ENCODE data around the gene GPR137B. TPM values are rescaled to one million over a fixed set of nuclear protein-coding genes. Genes with fewer than 3 reads are reported as not detected.
"Not testable (repeated sequence)": the region's sequence is repeated elsewhere in the genome, so short reads cannot be mapped to it uniquely, and the experiment has no call there.

GPR137B gene
- total RNA-seq, 1 experiment from 2014 or later, result 26.8 TPM

GRCh38 chr1:236186471-236186870 lies 44.1 kb downstream of the GPR137B start:
- not testable (repeated sequence) for H3K9ac ChIP-seq (ENCODE audit: low read length); H3K4me1 ChIP-seq (ENCODE audit: low read length); H3K79me2 ChIP-seq (ENCODE audit: low read length); H4K20me1 ChIP-seq (ENCODE audit: insufficient read depth, low read depth, low read length); H3K27ac ChIP-seq (ENCODE audit: low read length); H3K36me3 ChIP-seq (ENCODE audit: insufficient read depth, low read length); H3K9me3 ChIP-seq (ENCODE audit: low read length); H2AFZ ChIP-seq (ENCODE audit: low read length); DNase-seq; H3K4me2 ChIP-seq (ENCODE audit: low read depth, low read length, poor library complexity, severe bottlenecking); H3K9me2 ChIP-seq (replicated peaks; ENCODE audit: insufficient read depth, low read length); H3K4me3 ChIP-seq (ENCODE audit: low read length); H3K27me3 ChIP-seq (ENCODE audit: low read length)

DNA sequence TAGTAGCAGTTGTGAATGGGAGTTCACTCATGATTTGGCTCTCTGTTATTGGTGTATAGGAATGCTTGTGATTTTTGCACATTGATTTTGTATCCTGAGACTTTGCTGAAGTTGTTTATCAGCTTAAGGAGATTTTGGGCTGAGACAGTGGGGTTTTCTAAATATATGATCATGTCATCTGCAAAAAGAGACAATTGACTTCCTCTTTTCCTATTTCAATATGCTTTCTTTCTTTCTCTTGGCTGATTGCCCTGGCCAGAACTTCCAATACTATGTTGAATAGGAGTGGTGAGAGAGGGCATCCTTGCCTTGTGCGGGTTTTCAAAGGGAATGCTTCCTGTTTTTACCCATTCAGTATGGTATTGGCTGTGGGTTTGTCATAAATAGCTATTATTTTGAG lies 45.7 kb downstream of the GPR137B start:
- H2AFZ ChIP-seq (ENCODE audit: low read length); H3K9me2 ChIP-seq (replicated peaks; ENCODE audit: insufficient read depth, low read length); H4K20me1 ChIP-seq (ENCODE audit: insufficient read depth, low read depth, low read length); H3K4me1 ChIP-seq (ENCODE audit: low read length); H3K36me3 ChIP-seq (ENCODE audit: insufficient read depth, low read length); H3K27ac ChIP-seq (ENCODE audit: low read length); DNase-seq; H3K79me2 ChIP-seq (ENCODE audit: low read length); H3K9me3 ChIP-seq (ENCODE audit: low read length); H3K4me2 ChIP-seq (ENCODE audit: low read depth, low read length, poor library complexity, severe bottlenecking); H3K9ac ChIP-seq (ENCODE audit: low read length); H3K27me3 ChIP-seq (ENCODE audit: low read length); H3K4me3 ChIP-seq (ENCODE audit: low read length): not testable (repeated sequence)

DNA sequence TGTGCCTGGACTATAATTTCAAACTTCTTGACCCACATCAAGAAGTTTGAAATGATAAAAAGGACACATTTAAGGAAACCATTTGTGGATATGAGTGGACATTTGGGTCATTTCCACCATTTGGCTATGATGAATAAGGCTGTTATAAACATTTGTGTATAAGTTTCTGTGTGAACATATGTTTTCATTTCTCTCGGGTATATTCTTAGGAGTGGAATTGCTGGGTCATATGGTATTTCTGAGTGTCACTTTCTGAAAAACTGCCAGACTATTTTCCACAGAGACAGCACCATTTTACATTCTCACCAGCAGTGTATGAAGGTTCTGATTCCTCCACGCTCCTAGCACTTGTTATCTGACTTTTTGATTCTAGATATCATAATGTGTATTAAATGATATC lies 50.8 kb downstream of the GPR137B start:
- no peak for DNase-seq
- no peaks in the 10 kb centered on the region for H3K9me3 ChIP-seq (ENCODE audit: low read length)
- H3K79me2 ChIP-seq (ENCODE audit: low read length), result no peaks in the 10 kb centered on the region
- no peaks in the 10 kb centered on the region for H3K9me2 ChIP-seq (replicated peaks; ENCODE audit: insufficient read depth, low read length)
- no peaks in the 10 kb centered on the region for H3K36me3 ChIP-seq (ENCODE audit: insufficient read depth, low read length)
- H3K9ac ChIP-seq (ENCODE audit: low read length), result no peak overlapping the region
- H2AFZ ChIP-seq (ENCODE audit: low read length), result no peak overlapping the region
- no peaks in the 10 kb centered on the region for H3K27me3 ChIP-seq (ENCODE audit: low read length)
- no peaks in the 10 kb centered on the region for H4K20me1 ChIP-seq (ENCODE audit: insufficient read depth, low read depth, low read length)
- H3K27ac ChIP-seq (ENCODE audit: low read length), result no peak overlapping the region
- H3K4me1 ChIP-seq (ENCODE audit: low read length), result no peaks in the 10 kb centered on the region
- H3K4me3 ChIP-seq (ENCODE audit: low read length), result no peak overlapping the region
- no peak overlapping the region for H3K4me2 ChIP-seq (ENCODE audit: low read depth, low read length, poor library complexity, severe bottlenecking)

DNA sequence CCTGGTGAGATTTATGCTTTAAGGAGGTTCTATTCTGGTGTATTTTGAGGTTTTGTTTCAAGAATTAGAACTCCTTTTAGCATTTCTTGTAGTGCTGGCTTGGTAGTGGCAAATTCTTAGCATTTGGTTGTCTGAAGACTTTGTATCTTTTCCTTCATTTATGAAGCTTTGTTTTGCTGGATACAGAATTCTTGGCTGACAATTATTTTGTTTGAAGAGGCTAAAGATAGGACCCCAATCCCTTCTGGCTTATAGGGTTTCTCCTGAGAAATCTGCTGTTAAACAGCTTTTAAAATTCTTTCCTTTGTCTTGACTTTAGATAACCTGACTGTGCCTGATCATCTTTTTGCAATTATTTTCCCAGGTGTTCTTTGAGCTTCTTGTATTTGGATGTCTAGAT lies 58.6 kb downstream of the GPR137B start:
- no peak overlapping the region for H3K9ac ChIP-seq (ENCODE audit: low read length)
- no peak overlapping the region for H3K4me2 ChIP-seq (ENCODE audit: low read depth, low read length, poor library complexity, severe bottlenecking)
- no peak overlapping the region for H3K4me3 ChIP-seq (ENCODE audit: low read length)
- no peaks in the 10 kb centered on the region for H3K36me3 ChIP-seq (ENCODE audit: insufficient read depth, low read length)
- no peaks in the 10 kb centered on the region for H3K9me2 ChIP-seq (replicated peaks; ENCODE audit: insufficient read depth, low read length)
- H3K27ac ChIP-seq (ENCODE audit: low read length), result no peak overlapping the region
- no peak overlapping the region for H2AFZ ChIP-seq (ENCODE audit: low read length)
- no peaks in the 10 kb centered on the region for H3K9me3 ChIP-seq (ENCODE audit: low read length)
- H3K4me1 ChIP-seq (ENCODE audit: low read length), result no peaks in the 10 kb centered on the region
- H3K79me2 ChIP-seq (ENCODE audit: low read length), result no peaks in the 10 kb centered on the region
- H3K27me3 ChIP-seq (ENCODE audit: low read length), result no peaks in the 10 kb centered on the region
- no peak for DNase-seq
- H4K20me1 ChIP-seq (ENCODE audit: insufficient read depth, low read depth, low read length), result no peaks in the 10 kb centered on the region; the same call in 1 of the 2 replicates

GRCh38 chr1:236201786-236202185 lies 59.4 kb downstream of the GPR137B start:
- H4K20me1 ChIP-seq (ENCODE audit: insufficient read depth, low read depth, low read length), result no peaks in the 10 kb centered on the region; the same call in 1 of the 2 replicates
- no peak for DNase-seq

GRCh38 chr1:236204039-236204438 lies 61.7 kb downstream of the GPR137B start:
- Histone ChIP-seq H3K36me3 (ENCODE audit: insufficient read depth, low read length) (no peaks in the 10 kb centered on the region), H3K4me1 (ENCODE audit: low read length) (no peaks in the 10 kb centered on the region), H3K27ac (ENCODE audit: low read length) (no peak overlapping the region), H3K79me2 (ENCODE audit: low read length) (no peaks in the 10 kb centered on the region), H3K4me3 (ENCODE audit: low read length) (no peak overlapping the region), H3K9me2 (replicated peaks; ENCODE audit: insufficient read depth, low read length) (no peaks in the 10 kb centered on the region), H3K4me2 (ENCODE audit: low read depth, low read length, poor library complexity, severe bottlenecking) (no peak overlapping the region), H3K9ac (ENCODE audit: low read length) (no peak overlapping the region), H3K9me3 (ENCODE audit: low read length) (no peaks in the 10 kb centered on the region), H4K20me1 (ENCODE audit: insufficient read depth, low read depth, low read length) (no peaks in the 10 kb centered on the region; the same call in 1 of the 2 replicates), H3K27me3 (ENCODE audit: low read length) (no peaks in the 10 kb centered on the region), H2AFZ (ENCODE audit: low read length) (no peak overlapping the region)
- no peak for DNase-seq

More at GRCh38 chr1:236201786-236202185, 59.4 kb downstream of the GPR137B start:
- Histone ChIP-seq H3K9me3 (ENCODE audit: low read length) (no peaks in the 10 kb centered on the region), H3K9me2 (replicated peaks; ENCODE audit: insufficient read depth, low read length) (no peaks in the 10 kb centered on the region), H3K27me3 (ENCODE audit: low read length) (no peaks in the 10 kb centered on the region), H3K9ac (ENCODE audit: low read length) (no peak overlapping the region), H3K4me2 (ENCODE audit: low read depth, low read length, poor library complexity, severe bottlenecking) (no peak overlapping the region), H3K4me1 (ENCODE audit: low read length) (no peaks in the 10 kb centered on the region), H3K79me2 (ENCODE audit: low read length) (no peaks in the 10 kb centered on the region), H3K4me3 (ENCODE audit: low read length) (no peak overlapping the region), H3K36me3 (ENCODE audit: insufficient read depth, low read length) (no peaks in the 10 kb centered on the region), H2AFZ (ENCODE audit: low read length) (no peak overlapping the region), H3K27ac (ENCODE audit: low read length) (no peak overlapping the region)

GRCh38 chr1:236204656-236205055 lies 62.3 kb downstream of the GPR137B start:
- Histone ChIP-seq H3K9ac (ENCODE audit: low read length) (no peak overlapping the region), H3K27ac (ENCODE audit: low read length) (no peak overlapping the region), H3K9me3 (ENCODE audit: low read length) (no peaks in the 10 kb centered on the region), H3K4me3 (ENCODE audit: low read length) (no peak overlapping the region), H3K4me2 (ENCODE audit: low read depth, low read length, poor library complexity, severe bottlenecking) (no peak overlapping the region), H3K9me2 (replicated peaks; ENCODE audit: insufficient read depth, low read length) (no peaks in the 10 kb centered on the region), H3K4me1 (ENCODE audit: low read length) (no peaks in the 10 kb centered on the region), H4K20me1 (ENCODE audit: insufficient read depth, low read depth, low read length) (no peaks in the 10 kb centered on the region; the same call in 1 of the 2 replicates), H3K36me3 (ENCODE audit: insufficient read depth, low read length) (no peaks in the 10 kb centered on the region), H3K27me3 (ENCODE audit: low read length) (no peaks in the 10 kb centered on the region), H3K79me2 (ENCODE audit: low read length) (no peaks in the 10 kb centered on the region), H2AFZ (ENCODE audit: low read length) (no peak overlapping the region)
- no peak for DNase-seq

DNA sequence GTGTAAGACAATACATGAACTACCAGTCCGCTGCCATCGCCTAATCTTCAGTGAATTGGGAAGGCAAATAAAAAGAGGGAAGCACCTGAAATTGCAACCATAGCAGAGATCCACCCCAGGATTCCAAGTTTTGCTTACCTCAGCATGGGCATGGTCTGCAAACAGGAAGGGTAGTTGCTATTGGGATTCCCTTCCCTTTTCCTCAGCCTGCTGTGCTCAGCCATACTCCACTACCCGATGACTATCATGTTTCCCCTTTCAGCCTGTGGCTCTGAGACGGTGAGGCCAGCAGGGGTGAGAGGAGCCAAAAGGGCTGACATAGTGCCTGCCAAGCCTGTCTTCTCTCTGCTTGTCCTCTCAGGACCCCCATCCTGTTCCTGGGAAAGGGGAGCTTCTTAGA lies 64.2 kb downstream of the GPR137B start:
- no peaks in the 10 kb centered on the region for H3K9me2 ChIP-seq (replicated peaks; ENCODE audit: insufficient read depth, low read length)
- no peak overlapping the region for H3K27ac ChIP-seq (ENCODE audit: low read length)
- H3K4me2 ChIP-seq (ENCODE audit: low read depth, low read length, poor library complexity, severe bottlenecking), result no peak overlapping the region
- no peak for DNase-seq
- H3K36me3 ChIP-seq (ENCODE audit: insufficient read depth, low read length), result no peaks in the 10 kb centered on the region
- H3K79me2 ChIP-seq (ENCODE audit: low read length), result no peaks in the 10 kb centered on the region
- no peaks in the 10 kb centered on the region for H3K27me3 ChIP-seq (ENCODE audit: low read length)
- H3K9me3 ChIP-seq (ENCODE audit: low read length), result no peaks in the 10 kb centered on the region
- no peak overlapping the region for H2AFZ ChIP-seq (ENCODE audit: low read length)
- H4K20me1 ChIP-seq (ENCODE audit: insufficient read depth, low read depth, low read length), result no peaks in the 10 kb centered on the region; the same call in 1 of the 2 replicates
- peaks cover 8% of the 10 kb centered on the region for H3K4me1 ChIP-seq (ENCODE audit: low read length)
- H3K9ac ChIP-seq (ENCODE audit: low read length), result no peak overlapping the region
- H3K4me3 ChIP-seq (ENCODE audit: low read length), result no peak overlapping the region

DNA sequence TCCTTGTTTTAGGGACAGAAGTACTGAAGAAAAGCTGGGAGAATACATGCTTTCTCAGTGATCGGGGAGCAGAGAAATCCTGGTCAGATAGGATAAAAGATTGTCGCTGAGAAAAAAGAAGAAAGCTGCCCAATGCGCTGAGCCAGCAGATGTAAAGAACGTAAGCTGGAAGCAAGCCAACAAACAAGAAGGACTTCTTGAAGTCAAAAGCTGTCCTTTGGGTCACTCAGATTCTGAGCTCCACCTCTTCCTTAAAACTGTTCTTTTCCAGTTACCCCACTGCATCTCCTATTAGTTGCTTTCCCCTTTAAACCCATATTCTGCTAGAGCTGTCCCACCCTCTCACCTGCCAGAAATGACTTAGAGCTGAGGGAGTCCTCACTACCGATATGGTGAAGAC lies 64.8 kb downstream of the GPR137B start:
- no peak for DNase-seq
- Histone ChIP-seq H3K27ac (ENCODE audit: low read length) (no peak overlapping the region), H3K36me3 (ENCODE audit: insufficient read depth, low read length) (no peaks in the 10 kb centered on the region), H3K9me2 (replicated peaks; ENCODE audit: insufficient read depth, low read length) (no peaks in the 10 kb centered on the region), H3K79me2 (ENCODE audit: low read length) (no peaks in the 10 kb centered on the region), H4K20me1 (ENCODE audit: insufficient read depth, low read depth, low read length) (no peaks in the 10 kb centered on the region; the same call in 1 of the 2 replicates), H2AFZ (ENCODE audit: low read length) (no peak overlapping the region), H3K4me3 (ENCODE audit: low read length) (no peak overlapping the region), H3K9me3 (ENCODE audit: low read length) (no peaks in the 10 kb centered on the region), H3K4me2 (ENCODE audit: low read depth, low read length, poor library complexity, severe bottlenecking) (no peak overlapping the region), H3K4me1 (ENCODE audit: low read length) (peaks cover 8% of the 10 kb centered on the region), H3K27me3 (ENCODE audit: low read length) (no peaks in the 10 kb centered on the region), H3K9ac (ENCODE audit: low read length) (no peak overlapping the region)

All from Karpas-422 (cell line).